Mesenchymal stem cell (in vitro differentiated cells and primary cell): Measurements from ENCODE around the gene DPYSL4.

ENCODE experiments used
- DNase-seq: peaks from one replicate; pipeline ENCODE4 v3.0.0-alpha.2; 2013
- H2AFZ ChIP-seq: one replicate; pipeline ENCODE4 v1.6.1; 2013; ENCODE audit warnings: low read depth, mild to moderate bottlenecking, control low read depth, inconsistent platforms, low read length, moderate library complexity
- H2AK5ac ChIP-seq: 2 replicates; pipeline ENCODE4 v1.6.1; 2013; ENCODE audit warnings: low read length, moderate library complexity, mild to moderate bottlenecking, inconsistent platforms; ENCODE audit not compliant: severe bottlenecking
- H2BK120ac ChIP-seq: one replicate; pipeline ENCODE4 v1.6.1; 2013; ENCODE audit warnings: low read depth, mild to moderate bottlenecking, inconsistent platforms, low read length, moderate library complexity
- H2BK12ac ChIP-seq, 2 experiments: one replicate each; pipeline ENCODE4 v1.6.1; 2013; ENCODE audit warnings: inconsistent platforms in 2 of 2, low read length in 2 of 2, mild to moderate bottlenecking in 2 of 2, moderate library complexity in 2 of 2, control low read depth in 1 of 2
- H2BK15ac ChIP-seq: one replicate; pipeline ENCODE4 v1.6.1; 2013; ENCODE audit warnings: mild to moderate bottlenecking, low read depth, inconsistent platforms; ENCODE audit not compliant: poor library complexity, severe bottlenecking
- H2BK5ac ChIP-seq: 2 replicates; pipeline ENCODE4 v1.6.1; 2013; ENCODE audit warnings: low read depth, mild to moderate bottlenecking, low read length, control low read depth, inconsistent platforms; ENCODE audit not compliant: poor library complexity, severe bottlenecking
- H3K14ac ChIP-seq, 2 experiments: one replicate each; pipeline ENCODE4 v1.6.1; 2013; ENCODE audit warnings: inconsistent platforms in 2 of 2, low read length in 2 of 2, control low read depth in 1 of 2, mild to moderate bottlenecking in 1 of 2, moderate library complexity in 1 of 2
- H3K18ac ChIP-seq, 2 experiments: one replicate each; pipeline ENCODE4 v1.6.1; 2013; ENCODE audit warnings: inconsistent platforms in 2 of 2, low read length in 2 of 2, control low read depth in 1 of 2, low read depth in 1 of 2, mild to moderate bottlenecking in 1 of 2
- H3K23ac ChIP-seq, 2 experiments: one replicate each; pipeline ENCODE4 v1.6.1; 2013; ENCODE audit warnings: inconsistent platforms in 2 of 2, low read length in 2 of 2, mild to moderate bottlenecking in 2 of 2, moderate library complexity in 2 of 2, control low read depth in 1 of 2
- H3K27ac ChIP-seq: 2 replicates; pipeline ENCODE4 v1.5.1; 2013; ENCODE audit warnings: mild to moderate bottlenecking, moderate library complexity, low read length, control low read depth, inconsistent platforms; ENCODE audit not compliant: poor library complexity, severe bottlenecking
- H3K27me3 ChIP-seq, 2 experiments: 2 replicates each; pipeline versions ENCODE4 v1.6.1 to v1.7.0; 2013; ENCODE audit warnings: low read length in 2 of 2, mild to moderate bottlenecking in 2 of 2, moderate library complexity in 2 of 2, control low read depth in 1 of 2, inconsistent platforms in 1 of 2; ENCODE audit not compliant: control insufficient read depth in 1 of 2, insufficient read depth in 1 of 2
- H3K36me3 ChIP-seq, 2 experiments: 2 replicates each; pipeline versions ENCODE4 v1.6.1 to v1.7.0; 2013; ENCODE audit warnings: low read length in 2 of 2, control low read depth in 1 of 2, inconsistent platforms in 1 of 2, low read depth in 1 of 2, mild to moderate bottlenecking in 1 of 2; ENCODE audit not compliant: insufficient read depth in 2 of 2, control insufficient read depth in 1 of 2
- H3K4ac ChIP-seq, 2 experiments: one replicate each; pipeline ENCODE4 v1.6.1; 2013; ENCODE audit warnings: inconsistent platforms in 2 of 2, low read length in 2 of 2, mild to moderate bottlenecking in 2 of 2, moderate library complexity in 2 of 2, control low read depth in 1 of 2, low read depth in 1 of 2
- H3K4me1 ChIP-seq: 2 replicates; pipeline ENCODE4 v1.6.1; 2013; ENCODE audit warnings: low read depth, low read length, control low read depth; ENCODE audit not compliant: control insufficient read depth, insufficient read depth
- H3K4me2 ChIP-seq: 2 replicates; pipeline ENCODE4 v1.6.1; 2013; ENCODE audit warnings: low read length, mild to moderate bottlenecking, inconsistent platforms; ENCODE audit not compliant: poor library complexity, severe bottlenecking
- H3K4me3 ChIP-seq, 2 experiments: 2 replicates each; pipeline versions ENCODE4 v1.5.1 to v1.7.0; 2013; ENCODE audit warnings: low read length in 2 of 2, mild to moderate bottlenecking in 2 of 2, control low read depth in 1 of 2, low read depth in 1 of 2; ENCODE audit not compliant: insufficient read depth in 1 of 2
- H3K79me1 ChIP-seq: replicated peaks from 2 replicates; pipeline ENCODE4 v1.6.1; 2013; ENCODE audit warnings: mild to moderate bottlenecking, control low read depth, low read length, inconsistent platforms; ENCODE audit not compliant: poor library complexity, severe bottlenecking
- H3K9ac ChIP-seq: 2 replicates; pipeline ENCODE4 v1.7.0; 2013; ENCODE audit warnings: mild to moderate bottlenecking, low read length, moderate library complexity
- H3K9me3 ChIP-seq: 2 replicates; pipeline ENCODE4 v1.7.0; 2013; ENCODE audit warnings: mild to moderate bottlenecking, low read length; ENCODE audit not compliant: control insufficient read depth
- H4K8ac ChIP-seq: one replicate; pipeline ENCODE4 v1.6.1; 2013; ENCODE audit warnings: inconsistent platforms, mild to moderate bottlenecking, low read length, moderate library complexity
- H4K91ac ChIP-seq: one replicate; pipeline ENCODE4 v1.6.1; 2013; ENCODE audit warnings: mild to moderate bottlenecking, low read length, inconsistent platforms
- WGBS: methylation state at CpG from one replicate; pipeline ENCODE4 v1.1.7; 2013; ENCODE audit warnings: mixed read lengths; 5-methylcytosine and 5-hydroxymethylcytosine counted together

Gene DPYSL4

GRCh38 chr10:132141526-132142395 is 45.0 kb upstream of the DPYSL4 start:
- peaks cover 4 to 14% of the 10 kb centered on the region in 2 experiments for H3K27me3 ChIP-seq
- WGBS: 85% methylated on average over 26 of the region's 32 CpGs
- no peaks in the 10 kb centered on the region for H3K36me3 ChIP-seq
- H3K27ac ChIP-seq: no peak overlapping the region
- H2AFZ ChIP-seq: no peak overlapping the region
- no peak overlapping the region for H2BK120ac ChIP-seq
- no peak overlapping the region for H3K4me3 ChIP-seq
- no peak overlapping the region for H3K4ac ChIP-seq
- no peak overlapping the region for H3K9ac ChIP-seq
- no peaks in the 10 kb centered on the region for H3K79me1 ChIP-seq
- no peaks in the 10 kb centered on the region for H3K9me3 ChIP-seq
- H4K91ac ChIP-seq: no peak overlapping the region
- no peak overlapping the region for H2AK5ac ChIP-seq
- H2BK5ac ChIP-seq: no peak overlapping the region
- H2BK12ac ChIP-seq: no peak overlapping the region
- no peak overlapping the region for H2BK15ac ChIP-seq
- no peak overlapping the region for H3K14ac ChIP-seq
- H4K8ac ChIP-seq: no peak overlapping the region
- H3K23ac ChIP-seq: no peak overlapping the region
- peaks cover 2% of the 10 kb centered on the region for H3K4me1 ChIP-seq
- H3K4me2 ChIP-seq: no peak overlapping the region
- no peak for DNase-seq
- H3K18ac ChIP-seq: no peak overlapping the region

GRCh38 chr10:132142396-132143161 is 44.2 kb upstream of the DPYSL4 start:
- Histone ChIP-seq H4K8ac (no peak overlapping the region), H3K4me2 (no peak overlapping the region), H3K4ac (no peak overlapping the region), H3K9ac (no peak overlapping the region), H2BK120ac (no peak overlapping the region), H2BK5ac (no peak overlapping the region), H3K9me3 (no peaks in the 10 kb centered on the region), H3K4me1 (peaks cover 2% of the 10 kb centered on the region), H2AK5ac (no peak overlapping the region), H3K23ac (no peak overlapping the region), H2BK15ac (no peak overlapping the region), H3K14ac (no peak overlapping the region), H2BK12ac (no peak overlapping the region), H3K18ac (no peak overlapping the region), H2AFZ (no peak overlapping the region), H3K27ac (no peak overlapping the region), H3K4me3 (no peak overlapping the region), H3K27me3 (peaks cover 4 to 16% of the 10 kb centered on the region in 2 experiments), H4K91ac (no peak overlapping the region), H3K36me3 (no peaks in the 10 kb centered on the region), H3K79me1 (no peaks in the 10 kb centered on the region)
- peak; percentile 6 for DNase-seq
- 41% methylated on average over 27 of the region's 33 CpGs for WGBS

GRCh38 chr10:132143162-132143561 is 43.6 kb upstream of the DPYSL4 start:
- DNase-seq: no peak
- WGBS: 52% methylated on average over 12 of the region's 12 CpGs

GRCh38 chr10:132144086-132144485 is 42.7 kb upstream of the DPYSL4 start:
- Histone ChIP-seq H4K8ac (no peak overlapping the region), H3K27ac (no peak overlapping the region), H3K36me3 (no peaks in the 10 kb centered on the region), H2BK12ac (no peak overlapping the region), H2AK5ac (no peak overlapping the region), H3K23ac (no peak overlapping the region), H2BK5ac (no peak overlapping the region), H3K18ac (no peak overlapping the region), H3K79me1 (no peaks in the 10 kb centered on the region), H3K4me2 (no peak overlapping the region), H3K27me3 (peaks cover 4 to 20% of the 10 kb centered on the region in 2 experiments), H3K4me1 (peaks cover 2% of the 10 kb centered on the region), H3K14ac (no peak overlapping the region), H3K4ac (no peak overlapping the region), H3K9me3 (no peaks in the 10 kb centered on the region), H4K91ac (no peak overlapping the region), H2AFZ (no peak overlapping the region), H2BK15ac (no peak overlapping the region), H2BK120ac (no peak overlapping the region), H3K9ac (no peak overlapping the region), H3K4me3 (no peak overlapping the region)
- 76% methylated on average over 17 of the region's 17 CpGs for WGBS
- DNase-seq: no peak

More at GRCh38 chr10:132143162-132143561, 43.6 kb upstream of the DPYSL4 start:
- Histone ChIP-seq H3K4me3 (no peak overlapping the region), H4K91ac (no peak overlapping the region), H3K36me3 (no peaks in the 10 kb centered on the region), H2BK12ac (no peak overlapping the region), H2BK5ac (no peak overlapping the region), H3K9me3 (no peaks in the 10 kb centered on the region), H3K4me1 (peaks cover 2% of the 10 kb centered on the region), H3K9ac (no peak overlapping the region), H2BK15ac (no peak overlapping the region), H3K4me2 (no peak overlapping the region), H3K4ac (no peak overlapping the region), H2BK120ac (no peak overlapping the region), H4K8ac (no peak overlapping the region), H2AK5ac (no peak overlapping the region), H3K27ac (no peak overlapping the region), H3K18ac (no peak overlapping the region), H3K79me1 (no peaks in the 10 kb centered on the region), H3K27me3 (peaks cover 4 to 20% of the 10 kb centered on the region in 2 experiments), H3K14ac (no peak overlapping the region), H3K23ac (no peak overlapping the region), H2AFZ (no peak overlapping the region)
